Activated CD8-positive, alpha-beta memory T cell treated with anti-CD3 and anti-CD28 coated beads for 24 hours (primary cell): Measurements from ENCODE around the gene PKD1L1.
A peak's percentile ranks its signal among the peaks of the same experiment; 100 is the strongest.
"Not testable (repeated sequence)": the region's sequence is repeated elsewhere in the genome, so short reads cannot be mapped to it uniquely, and the experiment has no call there.

Experiments used
- DNase-seq: peaks from one replicate; pipeline ENCODE4 v3.0.0-alpha.2; 2020

The PKD1L1 gene

DNA sequence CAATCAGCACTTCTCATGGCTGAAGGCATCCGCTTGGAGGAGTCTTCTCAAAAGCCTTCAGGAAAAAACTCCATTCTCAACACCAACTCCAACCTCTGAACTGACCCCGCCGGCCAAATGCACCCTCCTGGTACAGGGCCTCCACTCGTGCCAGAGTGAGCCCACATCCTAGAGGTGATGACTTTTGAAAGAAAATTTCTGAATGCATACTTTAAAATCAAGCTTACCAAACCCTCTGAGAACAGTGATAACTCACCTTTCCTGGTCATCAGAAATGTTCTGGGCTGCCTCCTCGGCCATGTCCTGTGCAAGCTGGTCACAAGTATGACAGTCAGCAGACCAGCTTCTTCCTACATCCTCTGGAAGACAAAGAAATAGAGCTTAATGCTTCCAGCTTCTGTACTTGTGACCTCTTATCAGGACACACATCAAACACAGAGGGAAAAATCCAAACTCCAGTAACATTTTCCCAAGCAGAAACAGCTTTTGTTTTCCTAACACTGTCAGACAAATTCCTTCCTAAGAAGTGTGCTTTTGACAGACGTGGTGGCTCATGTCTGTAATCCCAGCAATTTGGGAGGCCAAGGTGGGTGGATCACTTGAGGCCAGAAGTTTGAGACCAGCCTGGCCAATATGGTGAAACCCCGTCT, at the start of gene PKD1L1:
Gene PKD1L1, minus strand, starts transcription at position 326 of the 650 bp plus-strand sequence. Its CDS starts 26 bp downstream, at position 300.
- no peak for DNase-seq

- DNase-seq: no peak
These were observed 44.2 kb upstream of the PKD1L1 start for GRCh38 chr7:47992446-47992845.

GRCh38 chr7:47991741-47992311, 43.6 kb upstream of the PKD1L1 start:
- DNase-seq: peak; percentile 93

DNA sequence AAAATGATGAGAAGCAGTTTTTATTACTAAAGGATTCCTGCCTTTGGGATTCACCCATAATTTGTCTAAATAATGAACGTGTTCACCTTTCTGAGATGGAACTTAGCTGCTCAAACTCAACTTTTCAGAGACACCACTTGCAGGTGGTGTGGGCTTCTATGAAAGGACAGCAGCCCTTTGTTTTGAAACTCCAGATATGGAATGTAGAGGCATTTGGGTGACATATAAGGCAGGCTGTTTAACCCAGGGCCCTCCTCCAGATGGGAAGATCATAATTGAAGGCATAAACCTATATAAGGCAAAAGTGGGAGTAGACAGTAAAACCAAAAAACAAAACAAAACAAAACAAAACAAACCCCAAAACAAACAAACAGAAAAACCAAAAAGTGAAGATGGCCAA, 43.0 kb upstream of the PKD1L1 start:
- DNase-seq: no peak

GRCh38 chr7:47990592-47990991, 42.3 kb upstream of the PKD1L1 start:
- DNase-seq: no peak

- not testable (repeated sequence) for DNase-seq
These were observed 41.5 kb upstream of the PKD1L1 start for GRCh38 chr7:47989607-47990400.

DNA sequence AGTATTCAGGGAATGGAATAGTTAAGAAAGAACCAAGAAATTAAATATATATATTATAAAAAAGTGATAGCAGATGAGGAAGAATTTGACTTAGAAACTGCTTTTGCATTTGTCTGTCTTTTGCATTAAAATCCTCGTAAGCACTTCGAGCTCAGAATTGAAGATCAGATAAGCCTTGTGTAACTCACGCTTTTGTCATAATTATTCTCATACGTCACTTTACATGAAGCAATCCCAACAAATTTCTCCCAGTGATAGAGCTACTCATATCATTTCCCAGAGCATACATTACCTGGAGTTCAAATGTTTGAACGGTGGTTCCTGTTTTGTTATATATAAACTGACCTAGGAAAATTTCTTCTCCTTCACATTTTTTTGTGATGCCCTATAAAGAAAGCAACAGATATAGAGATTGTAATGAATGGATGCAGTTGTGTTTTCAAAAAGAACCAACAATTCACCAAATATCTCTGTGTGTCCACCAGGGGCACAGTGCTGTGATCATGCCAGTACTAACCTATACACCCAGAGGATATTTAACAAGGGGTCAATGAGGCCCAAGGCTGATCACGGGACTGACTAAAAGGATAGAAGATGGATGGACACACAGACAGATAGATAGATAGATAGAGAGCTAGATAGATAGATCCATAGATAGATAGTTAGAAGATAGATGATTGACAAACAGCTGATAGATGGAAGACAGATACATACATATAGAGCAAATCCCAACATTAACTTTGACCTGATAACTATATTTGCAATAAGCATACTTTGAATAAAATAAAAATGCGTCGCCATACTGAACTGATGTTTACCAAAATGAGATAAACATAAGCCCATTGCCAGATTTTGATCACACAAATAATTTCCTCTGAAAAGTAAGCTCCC, 40.5 kb upstream of the PKD1L1 start:
- no peak for DNase-seq

- DNase-seq: no peak
These were observed 34.3 kb upstream of the PKD1L1 start for GRCh38 chr7:47982610-47983009.

DNA sequence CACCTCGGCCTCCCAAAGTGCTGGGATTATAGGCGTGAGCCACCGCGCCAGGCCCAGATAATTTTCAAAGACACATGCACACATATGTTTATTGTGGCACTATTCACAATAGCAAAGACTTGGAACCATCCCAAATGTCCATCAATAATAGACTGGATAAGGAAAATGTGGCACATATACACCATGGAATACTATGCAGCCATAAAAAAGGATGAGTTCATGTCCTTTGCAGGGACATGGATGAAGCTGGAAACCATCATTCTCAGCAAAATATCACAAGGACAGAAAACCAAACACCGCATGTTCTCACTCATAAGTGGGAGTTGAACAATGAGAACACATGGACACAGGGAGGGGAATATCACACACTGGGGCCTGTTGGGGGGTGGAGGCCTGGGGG, 32.4 kb upstream of the PKD1L1 start:
- DNase-seq: not testable (repeated sequence)

DNA sequence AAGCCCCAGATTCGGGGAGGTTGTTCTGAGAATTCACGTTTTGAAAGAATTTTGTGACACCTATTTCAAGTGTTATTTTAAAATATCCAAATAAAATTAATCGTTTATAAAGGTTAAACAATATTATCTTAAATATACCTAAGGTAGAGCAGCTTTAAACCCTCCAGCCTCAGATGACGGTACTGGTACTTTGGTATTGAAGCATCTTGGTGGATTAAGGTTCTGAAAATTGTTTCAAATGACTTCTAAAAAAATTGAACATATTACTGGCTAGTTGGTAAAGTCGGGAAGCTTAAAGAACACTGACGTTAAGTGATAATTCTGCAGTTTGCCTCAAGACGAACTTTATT, 31.5 kb upstream of the PKD1L1 start:
- DNase-seq: no peak

DNA sequence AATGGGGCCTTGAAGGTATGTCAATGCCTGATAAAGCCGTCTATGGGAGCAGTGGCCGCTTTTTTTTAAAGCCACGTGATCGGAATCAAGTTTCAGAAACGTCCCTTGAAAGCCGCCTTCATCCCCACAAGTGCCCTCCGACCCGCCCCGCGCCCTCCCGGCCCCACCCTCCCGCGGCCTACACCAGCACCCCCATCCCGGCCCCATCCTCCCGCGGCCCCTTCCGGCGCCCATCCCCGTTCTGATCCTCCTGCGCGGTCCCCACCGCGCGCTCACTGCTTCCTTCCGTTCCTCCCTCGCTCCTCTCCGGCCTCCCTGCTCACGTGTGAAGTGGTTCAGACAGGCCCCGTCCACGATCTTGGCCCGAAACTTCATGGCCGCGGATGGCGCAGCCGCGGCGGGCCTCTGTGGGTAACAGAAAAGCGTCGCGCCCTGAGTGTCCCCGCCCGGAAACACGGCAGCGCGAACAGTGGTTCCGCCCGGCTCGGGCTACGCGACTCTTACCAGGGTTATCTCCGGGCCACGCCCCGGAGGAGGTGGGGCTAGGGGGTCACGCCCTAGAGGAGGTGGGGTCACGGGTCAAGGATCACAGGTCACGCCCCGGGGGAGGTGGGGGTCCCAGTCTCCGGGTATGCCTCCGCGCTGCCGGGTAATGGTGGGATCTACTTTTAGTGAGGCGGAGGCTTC, 31.0 kb upstream of the PKD1L1 start, which contains the start of gene HUS1:
Gene HUS1, minus strand, starts transcription at position 471 of the 687 bp plus-strand sequence. Its CDS starts 96 bp downstream, at position 375.
- peak; percentile 96 for DNase-seq

- no peak for DNase-seq
These were observed 30.5 kb upstream of the PKD1L1 start for GRCh38 chr7:47978790-47979144.

GRCh38 chr7:47973739-47974138, 25.5 kb upstream of the PKD1L1 start:
- no peak for DNase-seq

DNA sequence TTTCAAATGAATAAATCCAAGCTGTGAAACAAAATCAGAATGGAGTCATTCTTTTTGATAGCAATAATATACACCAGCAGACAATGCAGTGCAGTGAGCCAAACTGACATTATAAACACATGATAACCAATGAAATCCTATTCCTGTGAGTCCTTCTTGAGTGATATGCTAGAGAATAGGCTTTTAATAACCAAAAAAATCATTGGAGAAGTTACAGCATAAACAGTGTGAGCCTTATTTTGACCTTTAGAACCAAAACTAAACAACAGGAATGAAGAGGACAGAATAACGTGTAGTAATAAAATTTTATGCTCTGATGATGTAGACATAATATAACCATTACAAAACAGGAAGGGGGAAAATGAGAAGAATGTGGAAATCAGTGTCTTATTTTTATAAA, 22.5 kb upstream of the PKD1L1 start:
- DNase-seq: no peak

- DNase-seq: peak; percentile 72
These were observed 20.8 kb upstream of the PKD1L1 start for GRCh38 chr7:47968847-47969774.

- no peak for DNase-seq
These were observed 19.4 kb upstream of the PKD1L1 start for GRCh38 chr7:47967708-47968107.

GRCh38 chr7:47967123-47967522, 18.9 kb upstream of the PKD1L1 start:
- no peak for DNase-seq

GRCh38 chr7:47965456-47965855, 17.2 kb upstream of the PKD1L1 start:
- no peak for DNase-seq

DNA sequence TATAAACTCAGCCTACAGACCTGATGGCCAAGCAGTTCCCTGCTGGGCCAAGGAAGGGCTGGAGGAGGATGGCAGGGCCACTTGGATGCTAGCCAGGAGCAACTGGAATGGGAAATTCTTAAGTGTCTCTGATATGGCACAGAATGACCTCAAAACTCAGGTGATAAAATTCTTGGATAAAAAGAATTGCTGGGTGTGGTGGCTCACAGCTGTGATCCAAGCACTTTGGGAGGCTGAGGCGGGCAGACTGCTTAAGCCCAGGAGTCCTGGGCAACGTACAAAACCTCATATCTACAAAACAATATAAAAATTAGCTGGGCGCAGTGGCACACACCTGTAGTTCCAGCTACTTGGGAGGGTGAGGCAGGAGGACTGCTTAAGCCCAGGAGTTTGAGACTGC, 14.0 kb upstream of the PKD1L1 start:
- DNase-seq: no peak

DNA sequence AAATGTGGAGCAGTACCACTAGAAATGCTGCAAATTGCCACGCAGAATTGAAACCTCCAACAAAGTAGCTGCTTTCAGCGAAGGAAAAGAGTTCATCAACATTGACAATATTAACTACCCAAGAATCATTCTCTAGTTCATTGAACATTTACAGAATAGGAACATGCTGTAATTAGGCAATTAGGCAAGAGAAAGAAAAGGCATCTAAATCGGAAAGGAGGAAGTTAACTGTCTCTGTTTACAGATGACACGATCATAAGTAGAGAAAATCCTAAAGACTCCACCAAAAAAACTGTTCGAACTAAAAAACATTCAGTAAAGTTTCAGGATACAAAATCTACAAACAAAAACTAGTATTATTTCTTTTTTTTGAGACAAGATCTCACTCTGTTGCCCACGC, 8.9 kb upstream of the PKD1L1 start:
- DNase-seq: no peak

- DNase-seq: no peak
These were observed 8.0 kb upstream of the PKD1L1 start for GRCh38 chr7:47956220-47956619.
